H9 (cell line): ENCODE measurements around the gene ATG2B. TPM values are rescaled to one million over a fixed set of nuclear protein-coding genes. Genes with fewer than 3 reads are reported as not detected.

Experiments
- DNase-seq: peaks from one replicate; pipeline ENCODE4 v3.0.0-alpha.2; 2017
- H2AFZ ChIP-seq: one replicate; pipeline ENCODE4 v1.6.1; 2013; ENCODE audit warnings: mild to moderate bottlenecking, low read length, control low read depth, moderate library complexity
- H2AK5ac ChIP-seq: 2 replicates; pipeline ENCODE4 v1.6.1; 2013; ENCODE audit warnings: low read length, control low read depth, mixed read lengths; ENCODE audit not compliant: insufficient read length
- H2BK120ac ChIP-seq: one replicate; pipeline ENCODE4 v1.6.1; 2013; ENCODE audit warnings: low read depth, mild to moderate bottlenecking, low read length, control low read depth, inconsistent platforms; ENCODE audit not compliant: poor library complexity, severe bottlenecking
- H2BK12ac ChIP-seq: 2 replicates; pipeline ENCODE4 v1.6.1; 2013; ENCODE audit warnings: low read length, control low read depth, mixed read lengths, low read depth; ENCODE audit not compliant: insufficient read length
- H2BK15ac ChIP-seq: 2 replicates; pipeline ENCODE4 v1.6.1; 2013; ENCODE audit warnings: low read depth, low read length, control low read depth
- H2BK20ac ChIP-seq: one replicate; pipeline ENCODE4 v1.6.1; 2013; ENCODE audit warnings: low read depth, mild to moderate bottlenecking, low read length, control low read depth, inconsistent platforms; ENCODE audit not compliant: poor library complexity, severe bottlenecking
- H2BK5ac ChIP-seq: 2 replicates; pipeline ENCODE4 v1.6.1; 2013; ENCODE audit warnings: low read length, control low read depth, mixed read lengths; ENCODE audit not compliant: insufficient read length
- H3K14ac ChIP-seq: 2 replicates; pipeline ENCODE4 v1.6.1; 2013; ENCODE audit warnings: low read length, control low read depth; ENCODE audit not compliant: insufficient read depth
- H3K18ac ChIP-seq: 2 replicates; pipeline ENCODE4 v1.6.1; 2013; ENCODE audit warnings: low read depth, mild to moderate bottlenecking, mixed read lengths, low read length, control low read depth; ENCODE audit not compliant: insufficient read length
- H3K23ac ChIP-seq: 2 replicates; pipeline ENCODE4 v1.6.1; 2013; ENCODE audit warnings: low read length, control low read depth, mixed read lengths, low read depth; ENCODE audit not compliant: insufficient read length
- H3K23me2 ChIP-seq: 2 replicates; pipeline ENCODE4 v1.6.1; 2013; ENCODE audit warnings: low read depth, mild to moderate bottlenecking, mixed read lengths, low read length, control low read depth; ENCODE audit not compliant: insufficient read length, poor library complexity, severe bottlenecking
- H3K27ac ChIP-seq: 2 replicates; pipeline ENCODE4 v1.5.1; 2013; ENCODE audit warnings: low read length, control low read depth, mixed read lengths, low read depth; ENCODE audit not compliant: insufficient read length
- H3K27me3 ChIP-seq: 2 replicates; pipeline ENCODE4 v1.6.1; 2013; ENCODE audit warnings: low read length, control low read depth, inconsistent platforms; ENCODE audit not compliant: insufficient read depth
- H3K4ac ChIP-seq: 2 replicates; pipeline ENCODE4 v1.6.1; 2013; ENCODE audit warnings: low read depth, mild to moderate bottlenecking, control low read depth, inconsistent platforms, low read length, moderate library complexity
- H3K4me1 ChIP-seq: 2 replicates; pipeline ENCODE4 v1.6.1; 2013; ENCODE audit warnings: low read length, control low read depth, inconsistent platforms; ENCODE audit not compliant: insufficient read depth
- H3K4me2 ChIP-seq: 2 replicates; pipeline ENCODE4 v1.6.1; 2013; ENCODE audit warnings: low read length, control low read depth, mixed read lengths; ENCODE audit not compliant: insufficient read length, insufficient read depth
- H3K56ac ChIP-seq: 2 replicates; pipeline ENCODE4 v1.6.1; 2013; ENCODE audit warnings: low read depth, mild to moderate bottlenecking, mixed read lengths, low read length, control low read depth; ENCODE audit not compliant: insufficient read length
- H3K79me1 ChIP-seq: 2 replicates; pipeline ENCODE4 v1.6.1; 2013; ENCODE audit warnings: low read depth, mild to moderate bottlenecking, moderate library complexity, low read length, control low read depth, inconsistent platforms; ENCODE audit not compliant: insufficient read depth, poor library complexity, severe bottlenecking
- H3K79me2 ChIP-seq: 2 replicates; pipeline ENCODE4 v1.6.1; 2013; ENCODE audit warnings: low read length, control low read depth, inconsistent platforms; ENCODE audit not compliant: insufficient read depth
- H3K9ac ChIP-seq: 2 replicates; pipeline ENCODE4 v1.6.1; 2013; ENCODE audit warnings: low read length, control low read depth, mixed read lengths; ENCODE audit not compliant: insufficient read length; ENCODE audit errors: extremely low read depth
- H3K9me3 ChIP-seq: one replicate; pipeline ENCODE4 v1.6.1; 2013; ENCODE audit warnings: low read depth, low read length, inconsistent platforms; ENCODE audit not compliant: control insufficient read depth
- H3T11ph ChIP-seq: one replicate; pipeline ENCODE4 v1.6.1; 2013; ENCODE audit warnings: mild to moderate bottlenecking, low read length, control low read depth, inconsistent platforms
- H4K20me1 ChIP-seq: one replicate; pipeline ENCODE4 v1.6.1; 2013; ENCODE audit not compliant: control insufficient read depth, insufficient read length, insufficient read depth
- H4K5ac ChIP-seq: 2 replicates; pipeline ENCODE4 v1.6.1; 2013; ENCODE audit warnings: low read depth, mild to moderate bottlenecking, mixed read lengths, low read length, control low read depth; ENCODE audit not compliant: insufficient read length
- H4K8ac ChIP-seq: replicated peaks from 2 replicates; pipeline ENCODE4 v1.6.1; 2013; ENCODE audit warnings: low read length, control low read depth, mixed read lengths, low read depth; ENCODE audit not compliant: insufficient read length
- H4K91ac ChIP-seq: 2 replicates; pipeline ENCODE4 v1.6.1; 2013; ENCODE audit warnings: low read depth, mild to moderate bottlenecking, moderate library complexity, mixed read lengths, low read length, control low read depth; ENCODE audit not compliant: insufficient read length
- H3K27ac Mint-ChIP-seq, 3 experiments: 2 replicates in 2 of 3; 3 replicates in 1 of 3; pipeline ENCODE4 v1.8.0; 2020 to 2021; ENCODE audit warnings: mixed read lengths in 3 of 3, mild to moderate bottlenecking in 1 of 3, moderate library complexity in 1 of 3
- H3K27me3 Mint-ChIP-seq: 2 replicates; pipeline ENCODE4 v1.8.0; 2021; ENCODE audit warnings: low read depth, mild to moderate bottlenecking, moderate library complexity, mixed read lengths
- H3K36me3 Mint-ChIP-seq, 3 experiments: 2 replicates in 2 of 3; 3 replicates in 1 of 3; pipeline ENCODE4 v1.8.0; 2020 to 2021; ENCODE audit warnings: low read depth in 3 of 3, mixed read lengths in 3 of 3; ENCODE audit not compliant: insufficient read depth in 1 of 3
- H3K4me1 Mint-ChIP-seq, 2 experiments: 2 replicates each; pipeline ENCODE4 v1.8.0; 2020; ENCODE audit warnings: mixed read lengths in 2 of 2
- H3K4me3 Mint-ChIP-seq, 2 experiments: 2 replicates in 1 of 2; 3 replicates in 1 of 2; pipeline ENCODE4 v1.8.0; 2020 to 2021; ENCODE audit warnings: mild to moderate bottlenecking in 2 of 2, mixed read lengths in 2 of 2, moderate library complexity in 1 of 2
- H3K9me3 Mint-ChIP-seq, 2 experiments: 2 replicates in 1 of 2; 3 replicates in 1 of 2; pipeline ENCODE4 v1.8.0; 2020; ENCODE audit warnings: mild to moderate bottlenecking in 2 of 2, mixed read lengths in 2 of 2, moderate library complexity in 1 of 2
- CTCF ChIP-seq: fragments of 200-600 bp; sonication (generic); conservative IDR thresholded peaks from 3 replicates; pipeline ENCODE4 v1.8.0; 2021; ENCODE audit warnings: antibody characterized with exemption, mild to moderate bottlenecking
- WGBS: extraction: QIAGEN DNeasy Blood & Tissue Kit; methylation state at CpG from one replicate; pipeline ENCODE4 v1.1.7; 2013; ENCODE audit warnings: missing lambda C conversion rate, low lambda C conversion rate, mixed read lengths; ENCODE audit not compliant: insufficient read length; ENCODE audit errors: extremely low coverage; 5-methylcytosine and 5-hydroxymethylcytosine counted together
- total RNA-seq: library from RNA; stranded (reverse); gene quantifications from 2 replicates; pipeline ENCODE4 v1.2.1, GENCODE V29; 2021

The ATG2B gene
- total RNA-seq, 1 experiment from 2014 or later = 12.6 TPM

- Histone ChIP-seq H4K20me1 (no peaks in the 10 kb centered on the region), H2BK20ac (no peak within 1 kb of the TSS), H4K5ac (no peak within 1 kb of the TSS), H2AFZ (no peak within 1 kb of the TSS), H3K79me1 (no peaks in the 10 kb centered on the region), H3K23ac (no peak within 1 kb of the TSS), H2BK15ac (no peak within 1 kb of the TSS), H3K4ac (no peak within 1 kb of the TSS), H3K23me2 (no peaks in the 10 kb centered on the region), H3K14ac (no peak within 1 kb of the TSS), H3T11ph (no peak within 1 kb of the TSS), H2BK5ac (no peak within 1 kb of the TSS), H3K4me2 (no peak within 1 kb of the TSS), H2AK5ac (no peak within 1 kb of the TSS), H3K9ac (no peak within 1 kb of the TSS), H3K4me1 (peaks cover under 1% of the 10 kb centered on the region; the same call in 1 of the 2 replicates), H2BK12ac (no peak within 1 kb of the TSS), H3K27me3 (no peaks in the 10 kb centered on the region), H3K18ac (no peak within 1 kb of the TSS), H4K8ac (no peak within 1 kb of the TSS), H3K9me3 (no peaks in the 10 kb centered on the region), H4K91ac (no peak within 1 kb of the TSS), H3K56ac (no peak within 1 kb of the TSS), H3K79me2 (no peaks in the 10 kb centered on the region), H3K27ac (no peak within 1 kb of the TSS), H2BK120ac (no peak within 1 kb of the TSS)
- no peak for TF ChIP-seq CTCF
- no peak within 1 kb of the TSS for H3K27ac Mint-ChIP-seq
- H3K4me3 Mint-ChIP-seq = no peak within 1 kb of the TSS
- H3K4me1 Mint-ChIP-seq = peaks cover 14 to 16% of the 10 kb centered on the region in 2 experiments
- no peaks in the 10 kb centered on the region; a peak in 1 of 7 replicates for H3K36me3 Mint-ChIP-seq
- peaks cover 11% of the 10 kb centered on the region for H3K27me3 Mint-ChIP-seq
- peaks cover 5 to 8% of the 10 kb centered on the region in 2 experiments; a peak in 4 of 5 replicates for H3K9me3 Mint-ChIP-seq
- WGBS = no CpG with 5 or more reads among the region's 12 CpGs
- DNase-seq = no peak
Measured at GRCh38 chr14:96255501-96256366, 107.4 kb downstream of the ATG2B start, which contains the start of gene BDKRB1. Gene BDKRB1, plus strand, starts transcription at chr14:96256210. Its CDS starts 7,473 bp downstream, at chr14:96263683.
